Hepatocyte (in vitro differentiated cells): ENCODE measurements around the gene ARHGAP1. TPM values are rescaled to one million over a fixed set of nuclear protein-coding genes. Genes with fewer than 3 reads are reported as not detected.

ENCODE experiments used
- DNase-seq: peaks from one replicate; pipeline ENCODE4 v3.0.0-alpha.2; 2016; ENCODE audit warnings: low spot score
- H2AFZ ChIP-seq: fragments of 200-600 bp; sonication (generic); 2 replicates; pipeline ENCODE4 v1.6.0; 2016; ENCODE audit warnings: antibody characterized with exemption, mild to moderate bottlenecking
- H3K27ac ChIP-seq: fragments of 200-600 bp; sonication (generic); 2 replicates; pipeline ENCODE4 v1.5.1; 2016; ENCODE audit warnings: mild to moderate bottlenecking
- H3K27me3 ChIP-seq: fragments of 200-600 bp; sonication (generic); 2 replicates; pipeline ENCODE4 v1.6.1; 2016
- H3K36me3 ChIP-seq: fragments of 200-600 bp; sonication (generic); replicated peaks from 2 replicates; pipeline ENCODE4 v1.5.1; 2016; ENCODE audit warnings: low read depth; ENCODE audit not compliant: insufficient read depth
- H3K4me1 ChIP-seq: fragments of 200-600 bp; sonication (generic); 2 replicates; pipeline ENCODE4 v1.5.1; 2016; ENCODE audit warnings: mild to moderate bottlenecking, moderate library complexity; ENCODE audit not compliant: insufficient read depth
- H3K4me2 ChIP-seq: fragments of 200-600 bp; sonication (generic); 2 replicates; pipeline ENCODE4 v1.6.0; 2016
- H3K4me3 ChIP-seq: fragments of 200-600 bp; sonication (generic); 2 replicates; pipeline ENCODE4 v1.5.1; 2016; ENCODE audit warnings: mild to moderate bottlenecking
- H3K79me2 ChIP-seq: fragments of 200-600 bp; sonication (generic); 2 replicates; pipeline ENCODE4 v1.6.0; 2017; ENCODE audit warnings: mild to moderate bottlenecking
- H3K9me2 ChIP-seq: fragments of 200-600 bp; sonication (generic); replicated peaks from 2 replicates; pipeline ENCODE4 v1.6.0; 2017; ENCODE audit warnings: mild to moderate bottlenecking; ENCODE audit not compliant: insufficient read depth
- H3K9me3 ChIP-seq: fragments of 200-600 bp; sonication (generic); 2 replicates; pipeline ENCODE4 v1.5.1; 2016; ENCODE audit warnings: low read depth, mild to moderate bottlenecking
- H4K20me1 ChIP-seq: fragments of 200-600 bp; sonication (generic); 2 replicates; pipeline ENCODE4 v1.6.0; 2016; ENCODE audit warnings: mild to moderate bottlenecking; ENCODE audit not compliant: insufficient read depth, poor library complexity, severe bottlenecking
- CTCF ChIP-seq: fragments of 200-600 bp; sonication (generic); IDR thresholded peaks from 2 replicates; pipeline ENCODE4 v1.5.1; 2016; ENCODE audit warnings: antibody characterized with exemption, mild to moderate bottlenecking; ENCODE audit not compliant: poor library complexity
- EZH2 ChIP-seq: fragments of 200-600 bp; sonication (generic); IDR thresholded peaks from 2 replicates; pipeline ENCODE4 v1.6.1; 2016; ENCODE audit warnings: antibody characterized with exemption, mild to moderate bottlenecking, borderline replicate concordance
- EZH2phosphoT487 ChIP-seq: fragments of 200-600 bp; sonication (generic); IDR thresholded peaks from one replicate; pipeline ENCODE4 v1.6.1; 2018; ENCODE audit warnings: antibody characterized with exemption, mild to moderate bottlenecking, low read depth, moderate library complexity; ENCODE audit not compliant: unreplicated experiment, severe bottlenecking
- WGBS: methylation state at CpG from one replicate; pipeline ENCODE4 v1.1.6; 2016; ENCODE audit warnings: low lambda C conversion rate; ENCODE audit errors: missing lambda C conversion rate; 5-methylcytosine and 5-hydroxymethylcytosine counted together
- polyA plus RNA-seq: library from polyadenylated mRNA; unstranded; fragments of >200 nt; fragmentation: Nextera tagmentation; extraction: Ambion mirVana; gene quantifications from 2 replicates; pipeline ENCODE4 v1.2.1, GENCODE V29; 2016
- total RNA-seq: library from RNA; depleted of rRNA; stranded (reverse); fragments of >200 nt; gene quantifications from 2 replicates; pipeline ENCODE4 v1.2.3, GENCODE V29; 2014

ARHGAP1 gene
- total and polyA plus RNA-seq, 2 experiments from 2014 or later = 23.4 to 62.8 TPM

DNA sequence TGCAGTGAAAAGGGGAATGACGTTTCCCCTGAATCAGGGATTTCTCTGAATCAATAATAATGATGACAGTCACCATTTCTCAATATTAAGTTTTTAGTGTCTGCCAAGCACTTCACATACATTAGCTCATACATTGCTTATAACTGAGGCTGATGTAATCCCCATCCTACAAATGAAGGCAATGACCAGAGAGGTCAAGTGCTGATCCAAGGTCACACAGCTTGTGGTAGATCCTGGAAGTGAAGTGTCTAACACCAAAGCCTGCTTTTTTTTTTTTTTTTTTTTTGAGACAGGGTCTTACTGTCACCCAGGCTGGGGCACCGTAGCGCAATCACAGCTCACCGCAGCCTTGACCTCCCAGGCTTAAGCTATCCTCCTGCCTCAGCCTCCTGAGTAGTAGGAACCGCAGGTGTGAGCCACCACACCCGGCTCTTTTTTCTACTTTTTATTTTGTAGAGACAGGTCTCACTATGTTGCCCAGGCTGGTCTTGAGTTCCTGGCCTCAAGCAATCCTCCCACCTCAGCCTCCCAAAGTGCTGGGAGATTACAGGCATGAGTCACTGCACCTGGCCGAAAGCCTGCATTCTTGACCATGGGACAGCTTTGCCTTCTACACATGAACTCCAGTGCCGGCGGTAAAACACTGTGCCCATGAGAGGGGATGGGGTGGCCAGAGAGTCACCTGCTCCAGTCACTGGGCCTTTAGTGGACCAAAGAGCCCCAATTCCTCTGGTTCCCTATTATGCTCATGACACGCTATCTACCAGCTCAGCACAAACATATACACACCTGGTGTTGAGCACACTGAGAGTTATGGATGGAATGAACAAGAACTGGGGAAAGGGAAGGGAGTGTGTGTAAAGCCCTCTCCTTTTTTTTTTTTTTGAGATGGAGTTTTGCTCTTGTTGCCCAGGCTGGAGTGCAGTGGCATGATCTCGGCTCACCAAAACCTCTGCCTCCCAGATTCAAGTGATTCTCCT, 17.4 kb downstream of the ARHGAP1 start:
- no peak for DNase-seq
- H3K4me2 ChIP-seq = no peak overlapping the region
- H3K4me3 ChIP-seq = no peak overlapping the region
- no peaks in the 10 kb centered on the region for H3K36me3 ChIP-seq
- no peaks in the 10 kb centered on the region for H3K9me3 ChIP-seq
- no peaks in the 10 kb centered on the region for H3K79me2 ChIP-seq
- H3K27ac ChIP-seq = no peak overlapping the region
- no peaks in the 10 kb centered on the region for H3K27me3 ChIP-seq
- H2AFZ ChIP-seq = no peak overlapping the region
- H4K20me1 ChIP-seq = no peaks in the 10 kb centered on the region
- H3K4me1 ChIP-seq = no peaks in the 10 kb centered on the region
- H3K9me2 ChIP-seq = no peaks in the 10 kb centered on the region
- WGBS = 97% methylated on average over 11 of the region's 11 CpGs
- TF ChIP-seq CTCF (no peak), EZH2phosphoT487 (no peak), EZH2 (no peak)

GRCh38 chr11:46681814-46682213, 18.6 kb downstream of the ARHGAP1 start:
- Histone ChIP-seq H3K4me2 (no peak overlapping the region), H3K27me3 (no peaks in the 10 kb centered on the region), H3K4me3 (no peak overlapping the region), H2AFZ (no peak overlapping the region), H3K79me2 (no peaks in the 10 kb centered on the region), H3K36me3 (no peaks in the 10 kb centered on the region), H3K27ac (no peak overlapping the region), H3K9me3 (no peaks in the 10 kb centered on the region), H3K9me2 (no peaks in the 10 kb centered on the region), H4K20me1 (no peaks in the 10 kb centered on the region), H3K4me1 (no peaks in the 10 kb centered on the region)
- no peak for DNase-seq
- TF ChIP-seq EZH2phosphoT487 (no peak), EZH2 (no peak)
- WGBS = 99% methylated on average over 11 of the region's 11 CpGs

GRCh38 chr11:46680815-46681214, 19.6 kb downstream of the ARHGAP1 start:
- H3K36me3 ChIP-seq = no peaks in the 10 kb centered on the region
- TF ChIP-seq EZH2phosphoT487 = no peak
- no peaks in the 10 kb centered on the region for H3K27me3 ChIP-seq
- no peak overlapping the region for H3K4me3 ChIP-seq
- H2AFZ ChIP-seq = no peak overlapping the region
- H3K27ac ChIP-seq = no peak overlapping the region
- WGBS = 95% methylated on average over 20 of the region's 22 CpGs
- H3K79me2 ChIP-seq = no peaks in the 10 kb centered on the region
- no peak for DNase-seq
- no peaks in the 10 kb centered on the region for H3K9me2 ChIP-seq
- H3K9me3 ChIP-seq = no peaks in the 10 kb centered on the region
- peaks cover 3% of the 10 kb centered on the region for H3K4me1 ChIP-seq
- no peak overlapping the region for H3K4me2 ChIP-seq
- no peaks in the 10 kb centered on the region for H4K20me1 ChIP-seq

DNA sequence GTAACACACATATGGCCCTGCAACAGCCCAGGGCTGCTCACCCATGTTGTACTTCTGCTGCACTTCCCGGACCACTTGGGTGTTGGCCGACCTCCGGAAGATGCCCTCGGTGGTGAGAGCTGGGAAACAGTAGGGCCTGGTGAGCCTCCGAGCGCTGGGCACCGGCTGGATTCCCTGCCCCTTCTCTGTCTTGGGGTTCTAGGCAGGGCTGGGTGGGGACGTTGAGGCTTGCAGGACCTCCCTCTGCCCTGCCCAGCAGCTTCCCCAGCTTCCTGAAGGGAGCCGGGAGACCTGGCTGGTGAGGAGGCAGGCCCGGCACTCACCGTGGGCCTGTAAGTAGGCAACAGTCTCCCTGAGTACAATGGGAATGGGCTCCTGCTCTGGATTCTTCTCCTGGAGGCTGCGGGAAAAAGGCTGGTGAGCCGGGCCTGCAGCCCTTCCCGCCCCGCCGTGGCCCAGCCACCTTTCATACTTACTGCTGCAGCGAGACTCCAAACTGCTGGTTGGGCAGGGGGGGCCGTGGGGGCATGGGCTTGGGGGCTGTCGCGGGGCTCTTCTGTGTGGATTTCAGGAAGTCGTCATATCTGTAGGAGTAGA, 20.2 kb downstream of the ARHGAP1 start:
- WGBS = 94% methylated on average over 21 of the region's 21 CpGs
- Histone ChIP-seq H3K4me2 (no peak overlapping the region), H3K36me3 (no peaks in the 10 kb centered on the region), H3K27me3 (no peaks in the 10 kb centered on the region), H3K4me1 (peaks cover 9% of the 10 kb centered on the region), H3K27ac (no peak overlapping the region), H3K4me3 (no peak overlapping the region), H4K20me1 (no peaks in the 10 kb centered on the region), H3K9me2 (no peaks in the 10 kb centered on the region), H3K9me3 (no peaks in the 10 kb centered on the region), H3K79me2 (no peaks in the 10 kb centered on the region), H2AFZ (no peak overlapping the region)
- no peak for DNase-seq
- TF ChIP-seq EZH2 = no peak
- no peak for TF ChIP-seq EZH2phosphoT487
- TF ChIP-seq CTCF = no peak
